GM18858 (cell line): ENCODE results near the gene ELMOD1.

Experiments
- ATAC-seq: cut with Tn5 transposase; IDR thresholded peaks from one replicate; pipeline ENCODE4 v1.9.1; 2021; ENCODE audit not compliant: unreplicated experiment

ELMOD1 gene

GRCh38 chr11:107683061-107683460 lies 92.1 kb downstream of the ELMOD1 start:
- no peak for ATAC-seq

- no peak for ATAC-seq
Measured at GRCh38 chr11:107683807-107684206, 92.9 kb downstream of the ELMOD1 start.

GRCh38 chr11:107688322-107688918 lies 97.5 kb downstream of the ELMOD1 start:
- no peak for ATAC-seq

GRCh38 chr11:107689317-107690202 lies 98.6 kb downstream of the ELMOD1 start:
- ATAC-seq, result no peak

GRCh38 chr11:107691000-107691750 lies 100.2 kb downstream of the ELMOD1 start:
- no peak for ATAC-seq

GRCh38 chr11:107695446-107695845 lies 104.5 kb downstream of the ELMOD1 start:
- ATAC-seq, result no peak

GRCh38 chr11:107696140-107696539 lies 105.2 kb downstream of the ELMOD1 start:
- no peak for ATAC-seq

- ATAC-seq, result no peak
Measured at GRCh38 chr11:107697291-107697690, 106.3 kb downstream of the ELMOD1 start.

GRCh38 chr11:107699371-107700285 lies 108.7 kb downstream of the ELMOD1 start:
- ATAC-seq, result no peak

- no peak for ATAC-seq
Measured at GRCh38 chr11:107702109-107702660, 111.2 kb downstream of the ELMOD1 start.

- ATAC-seq, result no peak
Measured at GRCh38 chr11:107702723-107703122, 111.8 kb downstream of the ELMOD1 start.

- no peak for ATAC-seq
Measured at GRCh38 chr11:107704451-107704850, 113.5 kb downstream of the ELMOD1 start.

- no peak for ATAC-seq
Measured at GRCh38 chr11:107705027-107705426, 114.1 kb downstream of the ELMOD1 start.

GRCh38 chr11:107706531-107706930 lies 115.6 kb downstream of the ELMOD1 start:
- ATAC-seq, result no peak

GRCh38 chr11:107707215-107707671 lies 116.3 kb downstream of the ELMOD1 start:
- no peak for ATAC-seq

GRCh38 chr11:107707807-107708206 lies 116.9 kb downstream of the ELMOD1 start:
- no peak for ATAC-seq

GRCh38 chr11:107708792-107709191 lies 117.8 kb downstream of the ELMOD1 start:
- ATAC-seq, result no peak

GRCh38 chr11:107710301-107710700 lies 119.4 kb downstream of the ELMOD1 start:
- ATAC-seq, result no peak

- ATAC-seq, result no peak
Measured at GRCh38 chr11:107711861-107712755, 121.2 kb downstream of the ELMOD1 start, which contains the start of gene SLN. Gene SLN, minus strand, starts transcription at chr11:107712056.
